ENCODE data around the gene INAFM1. TPM values are rescaled to one million over a fixed set of nuclear protein-coding genes. Genes with fewer than 3 reads are reported as not detected.

Gene INAFM1
- total RNA-seq, 3 donors from 2014 or later (not counting 1 experiment from before 2014, with no cell fraction given) = 9.1 to 10.3 (median 9.5) TPM

GRCh38 chr19:47231215-47232054, 43.2 kb upstream of the INAFM1 start:
- peaks cover 52% of the 10 kb centered on the region for H3K4me1 ChIP-seq (ENCODE audit: control insufficient read depth, insufficient read depth, low read length)
- H3K4me3 ChIP-seq (ENCODE audit: low read length) = peak overlapping the region; percentile 59
- peak overlapping the region; percentile 88 to 93 for H3K27ac Mint-ChIP-seq
- peaks cover 18 to 28% of the 10 kb centered on the region in 2 donors for H3K4me1 Mint-ChIP-seq
- peaks cover 0 to 2% of the 10 kb centered on the region in 2 donors for H3K27me3 Mint-ChIP-seq (ENCODE audit: low read depth in 2 of 2)
- H3K4me3 Mint-ChIP-seq = peak overlapping the region; percentile 81
- no peak for TF ChIP-seq CTCF (IDR thresholded peaks at IDR 0.05)
- no peaks in the 10 kb centered on the region for H3K9me3 Mint-ChIP-seq
- H3K9me3 ChIP-seq (ENCODE audit: control insufficient read depth, insufficient read depth, low read length) = no peaks in the 10 kb centered on the region
- ATAC-seq (peak; percentile 58 to 83 (median 70)), DNase-seq (peak; percentile 93)
- no peaks in the 10 kb centered on the region for H3K36me3 Mint-ChIP-seq
- H3K36me3 ChIP-seq (ENCODE audit: control insufficient read depth, insufficient read depth, low read length) = no peaks in the 10 kb centered on the region
- intact Hi-C loops (cut with micrococcal nuclease) = loop anchor here (1.0 kb wide), 1 partner anchor 10 kb away; no protein-coding TSS in a partner anchor
- H3K27me3 ChIP-seq (ENCODE audit: control insufficient read depth, insufficient read depth, low read length) = no peaks in the 10 kb centered on the region
- WGBS (ENCODE audit: insufficient coverage) = 3% methylated on average over 51 of the region's 51 CpGs
- H3K27ac ChIP-seq (ENCODE audit: low read length) = peak overlapping the region; percentile 94

DNA sequence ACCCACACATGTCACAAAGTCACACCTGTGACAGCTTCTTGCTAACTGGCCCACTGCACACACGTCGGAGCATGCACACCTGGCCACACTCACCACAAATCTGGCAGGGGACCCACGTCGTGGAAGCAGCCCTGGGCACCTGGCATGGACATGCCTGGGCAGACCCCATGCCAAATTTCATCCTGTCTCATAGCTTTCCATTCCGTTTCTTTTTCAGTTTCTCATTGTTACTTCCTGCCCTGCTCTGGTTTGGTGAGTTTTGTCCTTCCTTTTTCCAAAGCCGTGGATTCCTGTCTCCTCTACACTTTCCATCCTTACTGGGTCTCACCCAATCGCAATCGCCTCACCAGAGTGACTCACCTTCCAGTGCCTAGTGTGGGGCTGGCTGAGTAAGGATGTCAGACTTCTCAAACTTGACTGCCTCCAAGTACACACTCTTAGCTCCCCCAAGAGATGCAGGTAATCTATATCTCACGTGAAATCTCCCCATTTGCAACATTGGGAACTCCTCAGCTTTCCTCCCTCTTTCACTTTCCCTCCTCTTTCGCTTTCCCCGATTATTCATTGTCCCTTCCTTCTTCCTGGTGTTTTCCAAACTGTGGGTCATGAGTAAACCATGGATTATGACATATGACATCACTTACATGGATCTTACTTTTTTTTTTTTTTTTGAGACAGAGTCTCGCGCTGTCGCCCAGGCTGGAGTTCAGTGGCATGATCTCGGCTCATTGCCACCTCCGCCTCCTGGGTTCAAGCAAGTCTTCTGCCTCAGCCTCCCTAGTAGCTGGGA, 42.1 kb upstream of the INAFM1 start:
- TF ChIP-seq CTCF (IDR thresholded peaks at IDR 0.05) = no peak
- H3K36me3 ChIP-seq (ENCODE audit: control insufficient read depth, insufficient read depth, low read length) = no peaks in the 10 kb centered on the region
- H3K27ac Mint-ChIP-seq = peak overlapping the region; percentile 88 to 93
- H3K27ac ChIP-seq (ENCODE audit: low read length) = no peak overlapping the region
- 51% methylated on average over 16 of the region's 16 CpGs for WGBS (ENCODE audit: insufficient coverage)
- H3K36me3 Mint-ChIP-seq = no peaks in the 10 kb centered on the region
- intact Hi-C loops (cut with micrococcal nuclease) = no loop called here
- peaks cover 18% of the 10 kb centered on the region in 2 donors for H3K4me1 Mint-ChIP-seq
- peak overlapping the region; percentile 81 for H3K4me3 Mint-ChIP-seq
- H3K9me3 Mint-ChIP-seq = no peaks in the 10 kb centered on the region
- H3K9me3 ChIP-seq (ENCODE audit: control insufficient read depth, insufficient read depth, low read length) = no peaks in the 10 kb centered on the region
- ATAC-seq (no peak), DNase-seq (peak in 1 of 2 donors; percentile 29)
- no peaks in the 10 kb centered on the region for H3K27me3 ChIP-seq (ENCODE audit: control insufficient read depth, insufficient read depth, low read length)
- peaks cover 40% of the 10 kb centered on the region for H3K4me1 ChIP-seq (ENCODE audit: control insufficient read depth, insufficient read depth, low read length)
- H3K4me3 ChIP-seq (ENCODE audit: low read length) = no peak overlapping the region
- peaks cover 0 to 2% of the 10 kb centered on the region in 2 donors for H3K27me3 Mint-ChIP-seq (ENCODE audit: low read depth in 2 of 2)

GRCh38 chr19:47236072-47236675, 38.5 kb upstream of the INAFM1 start:
- peaks cover 22 to 23% of the 10 kb centered on the region in 2 donors for H3K4me1 Mint-ChIP-seq
- H3K9me3 Mint-ChIP-seq = no peaks in the 10 kb centered on the region

More at GRCh38 chr19:47236072-47236675, 38.5 kb upstream of the INAFM1 start:
- H3K36me3 Mint-ChIP-seq = no peaks in the 10 kb centered on the region
- no peak for TF ChIP-seq CTCF (IDR thresholded peaks at IDR 0.05)
- intact Hi-C loops (cut with micrococcal nuclease) = no loop called here
- H3K4me1 ChIP-seq (ENCODE audit: control insufficient read depth, insufficient read depth, low read length) = peaks cover 37% of the 10 kb centered on the region
- peaks cover 0 to 6% of the 10 kb centered on the region in 2 donors for H3K27me3 Mint-ChIP-seq (ENCODE audit: low read depth in 2 of 2)
- H3K4me3 Mint-ChIP-seq = no peak overlapping the region
- no peak for ATAC-seq
- H3K27me3 ChIP-seq (ENCODE audit: control insufficient read depth, insufficient read depth, low read length) = peaks cover 12% of the 10 kb centered on the region
- H3K4me3 ChIP-seq (ENCODE audit: low read length) = no peak overlapping the region
- H3K36me3 ChIP-seq (ENCODE audit: control insufficient read depth, insufficient read depth, low read length) = no peaks in the 10 kb centered on the region
- WGBS (ENCODE audit: insufficient coverage) = 89% methylated on average over 12 of the region's 12 CpGs
- H3K9me3 ChIP-seq (ENCODE audit: control insufficient read depth, insufficient read depth, low read length) = no peaks in the 10 kb centered on the region
- no peak for DNase-seq
- H3K27ac ChIP-seq (ENCODE audit: low read length) = no peak overlapping the region
- H3K27ac Mint-ChIP-seq = no peak overlapping the region
